DND-41 (cell line): ENCODE data around the gene KIF3C.

Experiments
- ATAC-seq: fragments of 200-7000 bp; cut with Tn5 transposase; 3 replicates; pipeline ENCODE4 v1.9.1; 2021; ENCODE audit warnings: low read depth; ENCODE audit not compliant: insufficient read depth
- DNase-seq: peaks from one replicate; pipeline ENCODE4 v3.0.0-alpha.2; 2020
- H2AFZ ChIP-seq: 2 replicates; pipeline ENCODE4 v1.6.0; 2012; ENCODE audit warnings: low read depth, low read length
- H3K27ac ChIP-seq: 2 replicates; pipeline ENCODE4 v1.5.1; 2012; ENCODE audit warnings: low read length, inconsistent platforms
- H3K27me3 ChIP-seq: fragments of 200-600 bp; sonication (generic); 2 replicates; pipeline ENCODE4 v1.6.0; 2012; ENCODE audit warnings: low read length, mild to moderate bottlenecking, inconsistent platforms; ENCODE audit not compliant: insufficient read depth, poor library complexity
- H3K36me3 ChIP-seq: 2 replicates; pipeline ENCODE4 v1.5.1; 2012; ENCODE audit warnings: low read length, inconsistent platforms; ENCODE audit not compliant: insufficient read depth
- H3K4me1 ChIP-seq: 2 replicates; pipeline ENCODE4 v1.5.1; 2012; ENCODE audit warnings: mild to moderate bottlenecking, low read length; ENCODE audit not compliant: insufficient read depth
- H3K4me2 ChIP-seq: 2 replicates; pipeline ENCODE4 v1.6.0; 2012; ENCODE audit warnings: mild to moderate bottlenecking, moderate library complexity, low read length, inconsistent platforms; ENCODE audit not compliant: insufficient read depth
- H3K4me3 ChIP-seq, 2 experiments: fragments of 200-600 bp in 1 of 2; shearing (Covaris generic) in 1 of 2; 2 replicates each; pipeline ENCODE4 v1.5.1; 2012 to 2016; ENCODE audit warnings: inconsistent platforms in 2 of 2, low read length in 2 of 2, mild to moderate bottlenecking in 2 of 2, low read depth in 1 of 2, moderate library complexity in 1 of 2
- H3K79me2 ChIP-seq: 2 replicates; pipeline ENCODE4 v1.6.0; 2012; ENCODE audit warnings: low read length, inconsistent platforms; ENCODE audit not compliant: insufficient read depth
- H3K9ac ChIP-seq: 2 replicates; pipeline ENCODE4 v1.6.0; 2012; ENCODE audit warnings: low read depth, mild to moderate bottlenecking, inconsistent platforms, low read length, moderate library complexity
- H3K9me3 ChIP-seq: 2 replicates; pipeline ENCODE4 v1.5.1; 2012; ENCODE audit warnings: low read length, moderate library complexity, mild to moderate bottlenecking, inconsistent platforms; ENCODE audit not compliant: insufficient read depth, severe bottlenecking
- H4K20me1 ChIP-seq: 2 replicates; pipeline ENCODE4 v1.6.0; 2012; ENCODE audit warnings: low read length; ENCODE audit not compliant: insufficient read depth
- EZH2 ChIP-seq: IDR thresholded peaks from 3 replicates; pipeline ENCODE4 v1.6.1; 2012; ENCODE audit warnings: borderline replicate concordance, low read depth, mild to moderate bottlenecking, moderate library complexity, low read length, inconsistent platforms; ENCODE audit not compliant: severe bottlenecking
- TF ChIP-seq, protein P1 (sequence below): IDR thresholded peaks from 2 replicates; pipeline ENCODE4 v1.5.1; 2012; ENCODE audit warnings: borderline replicate concordance, low read length, moderate library complexity, mild to moderate bottlenecking; ENCODE audit not compliant: poor library complexity, severe bottlenecking; ENCODE audit errors: extremely low read depth

The KIF3C gene

DNA sequence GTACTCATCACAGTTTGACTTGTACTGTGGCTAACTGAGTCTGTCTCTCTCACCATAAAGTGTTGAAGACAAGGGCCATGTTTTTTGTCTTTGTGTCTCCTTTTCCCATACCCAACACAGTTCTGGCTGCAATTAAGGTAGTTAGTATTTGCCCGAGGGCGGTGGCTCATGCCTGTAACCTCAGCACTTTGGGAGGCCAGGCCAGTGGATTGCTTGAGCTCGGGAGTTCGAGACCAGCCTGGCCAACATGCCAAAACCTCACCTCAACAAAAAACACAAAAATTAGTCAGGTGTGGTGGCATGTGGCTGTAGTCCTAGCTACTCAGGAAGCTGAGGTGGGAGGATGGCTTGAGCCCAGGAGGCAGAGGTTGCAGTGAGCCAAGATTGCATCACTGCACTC is 6.9 kb upstream of the KIF3C start:
- Histone ChIP-seq H3K4me2 (no peak overlapping the region), H3K4me3 (no peak overlapping the region), H3K27ac (no peak overlapping the region), H3K27me3 (no peaks in the 10 kb centered on the region), H3K9ac (no peak overlapping the region), H2AFZ (no peak overlapping the region), H3K36me3 (no peaks in the 10 kb centered on the region), H4K20me1 (no peaks in the 10 kb centered on the region), H3K9me3 (no peaks in the 10 kb centered on the region), H3K4me1 (peaks cover 11% of the 10 kb centered on the region), H3K79me2 (no peaks in the 10 kb centered on the region)
- ATAC-seq (no peak), DNase-seq (no peak)
- TF ChIP-seq EZH2: no peak
- TF ChIP-seq, protein P1, sequence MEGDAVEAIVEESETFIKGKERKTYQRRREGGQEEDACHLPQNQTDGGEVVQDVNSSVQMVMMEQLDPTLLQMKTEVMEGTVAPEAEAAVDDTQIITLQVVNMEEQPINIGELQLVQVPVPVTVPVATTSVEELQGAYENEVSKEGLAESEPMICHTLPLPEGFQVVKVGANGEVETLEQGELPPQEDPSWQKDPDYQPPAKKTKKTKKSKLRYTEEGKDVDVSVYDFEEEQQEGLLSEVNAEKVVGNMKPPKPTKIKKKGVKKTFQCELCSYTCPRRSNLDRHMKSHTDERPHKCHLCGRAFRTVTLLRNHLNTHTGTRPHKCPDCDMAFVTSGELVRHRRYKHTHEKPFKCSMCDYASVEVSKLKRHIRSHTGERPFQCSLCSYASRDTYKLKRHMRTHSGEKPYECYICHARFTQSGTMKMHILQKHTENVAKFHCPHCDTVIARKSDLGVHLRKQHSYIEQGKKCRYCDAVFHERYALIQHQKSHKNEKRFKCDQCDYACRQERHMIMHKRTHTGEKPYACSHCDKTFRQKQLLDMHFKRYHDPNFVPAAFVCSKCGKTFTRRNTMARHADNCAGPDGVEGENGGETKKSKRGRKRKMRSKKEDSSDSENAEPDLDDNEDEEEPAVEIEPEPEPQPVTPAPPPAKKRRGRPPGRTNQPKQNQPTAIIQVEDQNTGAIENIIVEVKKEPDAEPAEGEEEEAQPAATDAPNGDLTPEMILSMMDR: no peak

DNA sequence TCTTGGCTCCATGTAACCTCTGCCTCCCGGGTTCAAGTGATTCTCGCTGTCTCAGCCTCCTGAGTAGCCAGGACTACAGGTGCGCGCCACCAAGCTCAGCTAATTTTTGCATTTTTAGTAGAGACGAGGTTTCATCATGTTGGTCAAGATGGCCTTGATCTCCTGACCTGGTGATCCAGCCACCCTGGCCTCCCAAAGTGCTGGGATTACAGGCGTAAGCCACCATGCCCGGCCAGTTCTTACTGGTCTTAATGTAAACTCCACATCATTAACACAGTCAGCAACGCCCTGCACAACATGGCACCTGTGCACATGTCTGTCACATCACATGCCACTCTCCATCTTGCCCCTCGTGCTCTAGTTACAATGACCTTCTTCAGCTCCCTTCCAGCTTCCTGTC is 5.8 kb upstream of the KIF3C start:
- Histone ChIP-seq H3K27me3 (no peaks in the 10 kb centered on the region), H3K9me3 (no peaks in the 10 kb centered on the region), H3K9ac (no peak overlapping the region), H4K20me1 (no peaks in the 10 kb centered on the region), H3K36me3 (no peaks in the 10 kb centered on the region), H3K27ac (no peak overlapping the region), H2AFZ (no peak overlapping the region), H3K4me1 (peaks cover 11% of the 10 kb centered on the region), H3K79me2 (no peaks in the 10 kb centered on the region), H3K4me3 (no peak overlapping the region), H3K4me2 (no peak overlapping the region)
- ATAC-seq (no peak), DNase-seq (no peak)
- TF ChIP-seq, protein P1: no peak
- no peak for TF ChIP-seq EZH2

DNA sequence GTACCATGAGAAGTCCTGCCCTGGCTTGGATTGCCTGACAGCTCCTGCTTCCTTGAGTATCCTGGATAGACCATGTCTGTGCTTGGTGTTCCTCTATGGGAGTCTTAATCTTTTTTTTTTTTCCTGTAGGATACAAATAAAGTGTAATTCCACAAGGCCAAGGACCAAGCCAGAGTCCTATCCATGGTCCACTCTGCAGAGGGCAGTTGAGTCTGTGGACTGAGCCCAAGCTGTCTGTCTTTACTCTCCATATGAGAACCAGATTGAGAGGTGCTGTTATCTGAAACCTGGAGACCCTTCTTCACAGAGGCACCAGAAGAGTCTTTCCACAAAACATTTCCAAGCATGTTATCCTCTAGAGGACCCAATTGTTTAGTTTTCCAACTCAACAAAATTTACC is 1.4 kb upstream of the KIF3C start:
- no peak overlapping the region for H3K9ac ChIP-seq
- H3K4me2 ChIP-seq: no peak overlapping the region
- H3K36me3 ChIP-seq: no peaks in the 10 kb centered on the region
- H3K27ac ChIP-seq: no peak overlapping the region
- no peak overlapping the region for H3K4me3 ChIP-seq
- no peaks in the 10 kb centered on the region for H3K27me3 ChIP-seq
- H4K20me1 ChIP-seq: no peaks in the 10 kb centered on the region; the same call in 1 of the 2 replicates
- TF ChIP-seq, protein P1: no peak
- TF ChIP-seq EZH2: no peak
- 0 out of 2 replicates have a peak overlapping the region, but pooled peaks have one; percentile 11 for H2AFZ ChIP-seq
- H3K79me2 ChIP-seq: peaks cover 13% of the 10 kb centered on the region; the same call in 1 of the 2 replicates
- ATAC-seq (no peak), DNase-seq (no peak)
- no peaks in the 10 kb centered on the region for H3K9me3 ChIP-seq
- peaks cover 35% of the 10 kb centered on the region for H3K4me1 ChIP-seq

DNA sequence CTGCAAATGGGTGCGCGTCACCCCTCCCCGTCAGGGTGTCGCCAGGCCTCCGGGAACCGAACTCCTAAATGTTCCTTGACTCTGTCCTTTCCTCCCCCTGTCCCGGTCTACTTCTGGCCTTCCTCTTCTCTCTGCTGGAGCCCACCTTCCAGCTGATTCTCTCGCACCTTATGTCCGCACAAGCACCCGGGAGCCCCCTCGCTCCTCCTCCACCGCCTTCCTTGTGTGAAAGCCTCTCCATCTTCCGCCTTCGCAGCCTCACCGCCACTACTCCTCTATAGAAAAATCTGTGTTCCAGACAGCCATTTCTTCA is 627 bp upstream of the KIF3C start:
- Histone ChIP-seq H3K9me3 (no peaks in the 10 kb centered on the region), H4K20me1 (peaks cover under 1% of the 10 kb centered on the region), H3K4me1 (peaks cover 44% of the 10 kb centered on the region), H3K4me2 (peak overlapping the region; percentile 95), H3K9ac (peak overlapping the region; percentile 66), H3K4me3 (peak overlapping the region in 1 of 2 experiments; percentile 65; a peak in 3 of 4 replicates), H3K27ac (peak overlapping the region; percentile 50; the same call in 1 of the 2 replicates), H3K36me3 (no peaks in the 10 kb centered on the region), H3K27me3 (no peaks in the 10 kb centered on the region), H3K79me2 (peaks cover 13% of the 10 kb centered on the region; the same call in 1 of the 2 replicates), H2AFZ (peak overlapping the region; percentile 93)
- DNase-seq (no peak), ATAC-seq (no peak)
- no peak for TF ChIP-seq EZH2
- TF ChIP-seq, protein P1: no peak
